Fibroblast of lung (primary cell): ENCODE data around the gene DLG5. TPM values are rescaled to one million over a fixed set of nuclear protein-coding genes. Genes with fewer than 3 reads are reported as not detected.

Experiments used
- DNase-seq, 2 donors: peaks; one replicate each; pipeline versions ENCODE4 v3.0.0 to v3.0.0-alpha.2; 2010; ENCODE audit warnings: low read depth in 2 of 2
- H2AFZ ChIP-seq: 2 replicates; pipeline ENCODE4 v1.5.1; 2012; ENCODE audit warnings: low read length, control low read depth, inconsistent platforms
- H3K27ac ChIP-seq: 2 replicates; pipeline ENCODE4 v1.5.1; 2011; ENCODE audit warnings: low read length, control low read depth; ENCODE audit not compliant: insufficient read depth
- H3K27me3 ChIP-seq: 2 replicates; pipeline ENCODE4 v1.5.1; 2011; ENCODE audit warnings: mild to moderate bottlenecking, low read length; ENCODE audit not compliant: control insufficient read depth, insufficient read depth
- H3K36me3 ChIP-seq: 2 replicates; pipeline ENCODE4 v1.5.1; 2011; ENCODE audit warnings: low read length; ENCODE audit not compliant: control insufficient read depth, insufficient read depth
- H3K4me1 ChIP-seq: 2 replicates; pipeline ENCODE4 v1.5.1; 2011; ENCODE audit warnings: low read length; ENCODE audit not compliant: control insufficient read depth, insufficient read depth; ENCODE audit errors: extremely low read depth
- H3K4me2 ChIP-seq: 2 replicates; pipeline ENCODE4 v1.5.1; 2011; ENCODE audit warnings: low read length, control low read depth; ENCODE audit not compliant: insufficient read depth; ENCODE audit errors: extremely low read depth
- H3K4me3 ChIP-seq, 4 experiments: fragments of 200-600 bp in 1 of 4; sonication (generic) in 1 of 4; replicated peaks in 1 of 4; 2 replicates each; pipeline ENCODE4 v1.5.1; 2011 to 2016; ENCODE audit warnings: low read length in 4 of 4, low read depth in 3 of 4, mild to moderate bottlenecking in 3 of 4, control low read depth in 2 of 4, inconsistent platforms in 1 of 4, mixed read lengths in 1 of 4; ENCODE audit not compliant: insufficient read depth in 1 of 4; ENCODE audit errors: control extremely low read depth in 1 of 4
- H3K79me2 ChIP-seq: 2 replicates; pipeline ENCODE4 v1.5.1; 2012; ENCODE audit warnings: mild to moderate bottlenecking, low read length, inconsistent platforms; ENCODE audit not compliant: control insufficient read depth, insufficient read depth
- H3K9ac ChIP-seq: 2 replicates; pipeline ENCODE4 v1.5.1; 2011; ENCODE audit warnings: mild to moderate bottlenecking, low read length, control low read depth; ENCODE audit not compliant: insufficient read depth
- H3K9me3 ChIP-seq: 2 replicates; pipeline ENCODE4 v1.5.1; 2012; ENCODE audit warnings: low read depth, low read length; ENCODE audit not compliant: control insufficient read depth, insufficient read depth
- H4K20me1 ChIP-seq: 2 replicates; pipeline ENCODE4 v1.5.1; 2011; ENCODE audit warnings: low read length; ENCODE audit not compliant: control insufficient read depth, insufficient read depth; ENCODE audit errors: extremely low read depth
- EZH2 ChIP-seq: IDR thresholded peaks from 2 replicates; pipeline ENCODE4 v1.5.1; 2012; ENCODE audit warnings: low read length, control low read depth, mild to moderate bottlenecking; ENCODE audit errors: missing control alignments
- polyA plus RNA-seq, 2 donors: library from polyadenylated mRNA; depleted of rRNA in 1 of 2; stranded (reverse) in 1 of 2; unstranded in 1 of 2; fragments of >200 nt; gene quantifications; 2 replicates each; pipeline ENCODE4 v1.2.1, GENCODE V29; 2011 to 2012; ENCODE audit warnings: missing spikeins in 1 of 2
- total RNA-seq: library from RNA; depleted of rRNA; stranded (reverse); fragments of >200 nt; gene quantifications from 2 replicates; pipeline ENCODE4 v1.2.1, GENCODE V29; 2014
- TF ChIP-seq, protein P1 (sequence below), 2 donors: IDR thresholded peaks in 1 of 2; conservative IDR thresholded peaks in 1 of 2; 1 replicate in 1 of 2; 2 replicates in 1 of 2; pipeline ENCODE4 v1.5.1; 2011 to 2012; ENCODE audit warnings: low read length in 2 of 2, control low read depth in 1 of 2, inconsistent platforms in 1 of 2, low read depth in 1 of 2, mild to moderate bottlenecking in 1 of 2

Gene DLG5
- total and polyA plus RNA-seq, 2 donors (not counting 1 experiment from before 2014, with no cell fraction given): 15.3 to 40.8 TPM

DNA sequence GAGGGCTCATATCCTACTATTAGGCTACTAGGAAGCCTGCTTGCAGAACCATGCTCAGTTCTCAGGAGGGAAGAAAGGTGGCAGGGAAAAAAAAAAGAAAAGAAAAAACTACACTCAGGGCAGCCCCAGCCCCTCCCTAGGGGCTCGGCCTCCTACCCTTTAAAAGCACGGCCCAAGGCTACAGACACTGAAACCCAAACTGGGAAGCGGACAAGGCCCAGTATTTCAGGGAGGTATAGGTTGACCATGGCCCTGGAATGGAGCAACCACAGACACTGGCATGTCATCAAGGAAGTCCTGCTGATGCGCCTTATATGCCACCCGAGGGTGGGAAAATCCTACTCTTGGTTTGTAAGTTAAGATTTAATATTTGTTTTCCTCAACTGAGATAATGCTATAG, 50.8 kb downstream of the DLG5 start:
- Histone ChIP-seq H3K4me1 (peaks cover 2% of the 10 kb centered on the region), H3K9me3 (no peaks in the 10 kb centered on the region), H3K36me3 (no peaks in the 10 kb centered on the region), H3K4me2 (no peak overlapping the region), H3K27me3 (no peaks in the 10 kb centered on the region), H3K79me2 (peaks cover 6% of the 10 kb centered on the region), H3K9ac (no peak overlapping the region), H3K4me3 (no peak overlapping the region), H4K20me1 (no peaks in the 10 kb centered on the region), H2AFZ (no peak overlapping the region), H3K27ac (no peak overlapping the region)
- DNase-seq: no peak
- TF ChIP-seq, protein P1, sequence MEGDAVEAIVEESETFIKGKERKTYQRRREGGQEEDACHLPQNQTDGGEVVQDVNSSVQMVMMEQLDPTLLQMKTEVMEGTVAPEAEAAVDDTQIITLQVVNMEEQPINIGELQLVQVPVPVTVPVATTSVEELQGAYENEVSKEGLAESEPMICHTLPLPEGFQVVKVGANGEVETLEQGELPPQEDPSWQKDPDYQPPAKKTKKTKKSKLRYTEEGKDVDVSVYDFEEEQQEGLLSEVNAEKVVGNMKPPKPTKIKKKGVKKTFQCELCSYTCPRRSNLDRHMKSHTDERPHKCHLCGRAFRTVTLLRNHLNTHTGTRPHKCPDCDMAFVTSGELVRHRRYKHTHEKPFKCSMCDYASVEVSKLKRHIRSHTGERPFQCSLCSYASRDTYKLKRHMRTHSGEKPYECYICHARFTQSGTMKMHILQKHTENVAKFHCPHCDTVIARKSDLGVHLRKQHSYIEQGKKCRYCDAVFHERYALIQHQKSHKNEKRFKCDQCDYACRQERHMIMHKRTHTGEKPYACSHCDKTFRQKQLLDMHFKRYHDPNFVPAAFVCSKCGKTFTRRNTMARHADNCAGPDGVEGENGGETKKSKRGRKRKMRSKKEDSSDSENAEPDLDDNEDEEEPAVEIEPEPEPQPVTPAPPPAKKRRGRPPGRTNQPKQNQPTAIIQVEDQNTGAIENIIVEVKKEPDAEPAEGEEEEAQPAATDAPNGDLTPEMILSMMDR (conservative IDR thresholded peaks at IDR 0.05 in 1 of 2, IDR thresholded peaks at IDR 0.05 in 1 of 2; ENCODE audit: low read depth in 1 of 2, low read length in 2 of 2): no peak
- no peak for TF ChIP-seq EZH2

DNA sequence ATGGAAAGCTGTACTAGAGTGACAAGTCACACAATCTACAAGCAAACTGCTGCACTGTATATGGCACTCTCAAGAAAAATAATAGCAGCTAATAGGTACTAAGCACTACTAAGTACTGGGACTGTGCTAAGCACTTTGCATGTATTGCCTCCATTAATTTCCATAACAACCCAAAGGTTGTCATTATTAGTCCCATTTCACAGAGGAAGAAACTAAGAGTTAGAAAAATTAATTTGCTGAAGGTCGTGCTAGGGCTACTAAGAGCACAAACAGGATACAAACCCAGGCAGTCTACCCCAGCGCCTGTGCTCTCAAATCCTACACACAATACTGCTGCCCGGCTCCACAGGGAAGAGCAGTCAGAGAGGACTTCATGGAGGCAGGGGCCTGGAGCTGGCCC, 51.7 kb downstream of the DLG5 start:
- H3K79me2 ChIP-seq: peaks cover 6% of the 10 kb centered on the region
- peaks cover 5% of the 10 kb centered on the region for H3K4me1 ChIP-seq
- H3K9ac ChIP-seq: no peak overlapping the region

DNA sequence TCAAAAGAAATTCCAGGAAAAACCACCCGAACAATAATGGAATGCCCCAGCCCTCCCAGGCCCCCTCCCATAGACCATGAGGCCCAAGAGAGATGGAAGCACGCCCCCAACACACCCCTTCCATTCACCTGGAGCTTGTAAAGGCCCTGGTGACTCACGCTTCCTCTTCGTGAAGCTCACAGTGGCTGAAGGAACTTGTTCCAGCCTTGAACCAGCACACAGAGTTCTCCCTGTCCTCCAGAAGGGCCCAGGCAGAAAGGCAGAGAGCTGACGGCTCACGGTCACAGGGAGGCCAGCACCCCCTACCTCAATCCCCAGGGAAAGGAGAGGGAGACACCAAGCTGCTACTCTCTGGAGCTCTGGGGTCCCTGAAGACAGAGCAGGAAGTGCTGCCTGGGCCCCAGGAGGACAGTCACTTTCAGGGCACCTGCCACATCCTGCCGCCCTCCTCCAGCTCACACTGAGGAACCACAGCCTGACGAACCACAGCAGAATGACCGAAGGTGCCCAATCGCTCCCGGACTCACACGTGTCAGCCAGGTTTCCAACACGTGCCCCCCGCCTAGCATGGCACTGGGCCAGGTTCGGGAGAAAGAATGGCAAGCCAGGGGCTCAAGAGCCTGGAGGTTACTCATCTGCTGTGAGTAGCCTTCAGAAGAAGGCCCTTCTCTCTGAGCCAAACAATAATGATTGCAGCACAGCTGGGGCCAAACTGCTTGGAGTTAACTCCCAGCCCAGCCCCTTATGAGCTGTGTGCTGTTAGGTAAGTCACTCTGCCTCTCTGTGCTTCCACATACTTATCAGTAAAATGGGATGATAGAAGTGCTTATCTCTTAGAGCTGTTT, 52.8 kb downstream of the DLG5 start:
- Histone ChIP-seq H3K36me3 (no peaks in the 10 kb centered on the region), H3K9ac (no peak overlapping the region), H3K4me1 (peaks cover 5% of the 10 kb centered on the region), H4K20me1 (no peaks in the 10 kb centered on the region), H3K4me2 (no peak overlapping the region), H3K4me3 (no peak overlapping the region), H3K27me3 (no peaks in the 10 kb centered on the region), H2AFZ (no peak overlapping the region), H3K9me3 (no peaks in the 10 kb centered on the region), H3K79me2 (peaks cover 6% of the 10 kb centered on the region), H3K27ac (no peak overlapping the region)
- TF ChIP-seq EZH2: no peak
- TF ChIP-seq, protein P1 (conservative IDR thresholded peaks at IDR 0.05 in 1 of 2, IDR thresholded peaks at IDR 0.05 in 1 of 2; ENCODE audit: low read depth in 1 of 2, low read length in 2 of 2): no peak
- DNase-seq: peak; percentile 13 to 81

More for the DNA sequence above, 51.7 kb downstream of the DLG5 start:
- H2AFZ ChIP-seq: no peak overlapping the region
- no peaks in the 10 kb centered on the region for H3K9me3 ChIP-seq
- H3K36me3 ChIP-seq: no peaks in the 10 kb centered on the region
- TF ChIP-seq EZH2: no peak
- TF ChIP-seq, protein P1 (conservative IDR thresholded peaks at IDR 0.05 in 1 of 2, IDR thresholded peaks at IDR 0.05 in 1 of 2; ENCODE audit: low read depth in 1 of 2, low read length in 2 of 2): no peak
- no peak overlapping the region for H3K27ac ChIP-seq
- no peak for DNase-seq
- no peaks in the 10 kb centered on the region for H3K27me3 ChIP-seq
- no peaks in the 10 kb centered on the region for H4K20me1 ChIP-seq
- H3K4me2 ChIP-seq: no peak overlapping the region
- H3K4me3 ChIP-seq: no peak overlapping the region
